Peyer's patch (tissue), 4 donors: ENCODE data around the gene CENPF.
A peak's percentile ranks its signal among the peaks of the same experiment; 100 is the strongest.

ENCODE experiments used
- CTCF ChIP-seq, 6 experiments: fragments of 450-650 bp in 4 of 6; fragments of 200-600 bp in 2 of 6; sonication (generic) in 1 of 6; IDR thresholded peaks; one replicate each; pipeline ENCODE4 v1.5.1; 2017 to 2019; ENCODE audit warnings: antibody characterized with exemption in 6 of 6, mild to moderate bottlenecking in 3 of 6, moderate library complexity in 1 of 6
- POLR2A ChIP-seq, 2 donors: fragments of 450-650 bp; IDR thresholded peaks; one replicate each; pipeline ENCODE4 v1.5.1; 2017; ENCODE audit warnings: antibody characterized with exemption in 2 of 2, mild to moderate bottlenecking in 2 of 2, moderate library complexity in 2 of 2

DNA sequence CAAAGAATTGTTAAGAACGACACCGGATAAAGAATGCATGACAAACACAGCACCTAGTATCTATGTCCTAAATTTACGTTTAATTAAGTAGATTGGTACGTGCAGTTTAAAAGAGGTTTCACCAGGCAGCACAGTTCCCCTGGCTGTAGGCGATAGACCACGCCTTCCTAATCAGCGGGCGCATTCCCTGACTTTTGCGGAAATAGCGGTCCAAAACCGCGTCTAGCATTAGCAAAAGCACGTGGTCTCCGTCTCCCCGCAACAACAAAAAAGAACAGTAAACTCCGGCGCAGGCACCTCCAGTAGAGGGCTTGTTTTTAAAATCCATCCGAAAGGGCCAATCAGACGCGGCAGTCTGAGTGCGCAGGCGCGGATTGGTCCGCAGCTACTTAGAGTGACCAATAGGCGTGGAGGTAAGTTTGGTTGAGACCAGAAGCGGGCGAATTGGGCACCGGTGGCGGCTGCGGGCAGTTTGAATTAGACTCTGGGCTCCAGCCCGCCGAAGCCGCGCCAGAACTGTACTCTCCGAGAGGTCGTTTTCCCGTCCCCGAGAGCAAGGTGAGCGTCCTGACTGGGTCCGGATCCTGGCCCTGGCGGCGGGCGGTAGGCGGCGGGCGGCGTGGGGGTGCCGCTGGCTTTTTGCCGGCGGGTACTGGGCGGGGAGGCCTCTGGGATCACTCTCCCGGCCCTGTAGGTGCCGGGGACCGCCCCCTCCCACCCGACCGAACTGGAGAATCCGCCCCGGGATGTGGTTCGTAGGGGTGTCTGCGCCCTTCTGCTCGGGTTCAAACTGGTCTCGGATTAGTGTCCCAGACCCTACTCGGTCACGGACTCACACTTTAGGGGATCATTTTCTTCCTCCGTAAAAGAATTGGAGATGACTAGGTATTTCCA is at the start of gene CENPF:
- peak in 4 of 6 experiments; percentile 8 to 32 (median 27) for TF ChIP-seq CTCF (IDR thresholded peaks at IDR 0.05)
- TF ChIP-seq POLR2A (IDR thresholded peaks at IDR 0.05): no peak
